HG03460 (cell line): ENCODE measurements around the gene FOXE3.
A peak's percentile ranks its signal among the peaks of the same experiment; 100 is the strongest.

Source experiments
- ATAC-seq: cut with Tn5 transposase; IDR thresholded peaks from one replicate; pipeline ENCODE4 v1.9.1; 2021; ENCODE audit not compliant: unreplicated experiment

Gene FOXE3

DNA sequence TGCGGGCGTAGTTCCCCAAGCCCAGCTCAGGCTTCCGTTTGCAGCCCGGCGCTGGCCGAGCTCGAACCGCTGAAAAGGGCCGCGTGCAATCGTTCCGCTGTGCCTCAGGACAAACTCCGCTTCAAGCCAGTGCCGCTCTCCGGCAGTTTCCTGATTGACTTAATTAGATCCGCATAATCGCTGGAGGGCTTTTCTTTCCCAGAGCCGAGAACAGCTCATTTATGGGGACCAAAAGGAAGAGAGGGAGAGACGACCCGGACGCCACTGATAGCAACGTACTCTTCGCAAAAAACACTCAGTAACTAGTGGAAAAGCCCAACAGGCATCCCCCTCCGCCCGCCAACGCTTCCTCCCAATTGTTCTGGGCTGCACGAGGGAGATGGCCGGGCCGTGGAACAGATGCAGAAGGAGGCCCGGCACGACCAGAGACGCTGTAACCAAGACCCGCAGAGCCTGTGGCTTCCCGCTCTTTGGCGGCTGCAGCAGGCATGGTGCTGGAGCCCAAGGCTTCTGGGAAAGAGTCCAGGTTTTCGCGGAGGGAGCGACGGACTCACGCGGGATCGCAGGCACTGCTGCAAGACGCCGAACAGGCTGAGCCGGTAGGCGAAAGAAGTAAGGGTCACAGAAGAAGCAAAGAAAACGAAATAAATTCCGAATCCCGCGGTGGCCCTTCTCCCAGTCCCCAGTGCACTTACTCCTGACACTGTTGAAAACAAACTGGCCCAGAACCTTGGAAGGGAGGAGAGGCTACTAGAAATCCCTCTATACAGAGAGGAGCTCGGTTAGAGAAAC lies 18.2 kb downstream of the FOXE3 start:
- ATAC-seq, result no peak

DNA sequence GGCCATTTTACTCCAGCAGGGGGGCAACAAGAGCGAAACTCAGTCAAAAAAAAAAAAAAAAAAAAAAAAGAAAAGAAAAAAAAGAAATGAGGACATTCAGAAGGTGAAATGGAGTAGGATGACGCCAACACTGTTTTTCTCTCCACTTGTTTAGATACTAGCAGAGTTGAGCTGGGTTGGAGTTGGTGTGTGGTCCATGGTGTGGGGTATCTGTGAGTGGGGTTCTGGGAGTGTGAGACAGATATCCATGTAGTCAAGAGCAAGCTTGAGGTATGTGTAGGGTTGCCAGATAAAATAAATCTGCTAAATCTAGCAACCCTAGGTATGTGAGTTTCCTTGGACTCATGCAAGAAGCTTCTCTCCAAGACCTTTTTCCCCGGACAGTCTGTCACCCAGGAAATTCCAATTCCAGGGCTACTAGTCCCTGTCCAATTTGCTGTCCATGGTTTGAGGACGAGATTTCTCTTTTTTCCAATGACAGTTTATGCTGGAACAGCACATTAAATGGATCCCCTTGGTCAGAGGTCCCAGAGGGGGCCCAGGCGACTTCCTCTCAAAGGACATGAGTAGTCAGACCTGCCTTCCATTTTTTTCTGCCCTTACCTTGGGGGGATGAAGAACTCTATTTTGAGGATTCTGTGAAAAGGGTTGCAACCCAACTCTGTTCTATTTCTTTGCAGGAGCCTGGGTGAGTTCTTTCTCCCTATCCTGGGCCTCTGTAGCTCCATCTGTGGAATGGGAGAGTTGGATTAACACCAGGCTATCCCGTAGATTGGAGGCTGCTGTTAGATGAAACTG lies 19.6 kb downstream of the FOXE3 start:
- ATAC-seq, result no peak

DNA sequence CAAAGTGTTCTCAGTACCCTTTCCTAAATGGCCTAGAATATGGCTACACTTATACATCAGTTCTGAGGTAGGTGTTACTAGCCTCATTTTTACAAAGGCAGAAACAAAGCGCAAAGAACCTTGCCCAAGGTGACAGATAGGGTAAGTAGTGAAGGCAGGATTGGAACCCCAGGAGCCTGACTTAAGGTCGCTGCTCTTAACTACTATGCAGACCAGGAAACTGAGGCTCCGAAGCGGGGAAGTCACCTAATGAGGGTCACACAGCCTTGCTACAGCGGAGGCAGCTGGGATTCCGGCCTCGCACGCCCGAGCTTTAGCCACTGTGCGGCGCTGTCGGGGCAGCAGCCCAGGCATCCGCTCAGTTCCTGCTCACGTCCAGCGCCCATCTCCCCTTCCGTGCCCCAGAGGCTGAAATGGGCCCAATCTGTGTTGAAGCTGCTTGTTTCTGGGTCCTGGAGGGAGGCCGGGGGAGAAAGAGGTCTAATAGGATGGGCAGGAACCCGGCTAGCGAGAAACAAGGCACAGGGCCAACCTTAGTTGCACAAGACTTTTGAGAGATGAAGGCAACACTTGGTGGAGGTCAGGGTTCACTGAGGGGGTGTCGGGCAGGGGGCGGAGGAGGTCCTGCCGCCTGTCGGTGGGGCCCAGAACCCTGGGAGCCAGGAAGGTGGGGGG lies 20.4 kb downstream of the FOXE3 start:
- peak; percentile 40 for ATAC-seq

DNA sequence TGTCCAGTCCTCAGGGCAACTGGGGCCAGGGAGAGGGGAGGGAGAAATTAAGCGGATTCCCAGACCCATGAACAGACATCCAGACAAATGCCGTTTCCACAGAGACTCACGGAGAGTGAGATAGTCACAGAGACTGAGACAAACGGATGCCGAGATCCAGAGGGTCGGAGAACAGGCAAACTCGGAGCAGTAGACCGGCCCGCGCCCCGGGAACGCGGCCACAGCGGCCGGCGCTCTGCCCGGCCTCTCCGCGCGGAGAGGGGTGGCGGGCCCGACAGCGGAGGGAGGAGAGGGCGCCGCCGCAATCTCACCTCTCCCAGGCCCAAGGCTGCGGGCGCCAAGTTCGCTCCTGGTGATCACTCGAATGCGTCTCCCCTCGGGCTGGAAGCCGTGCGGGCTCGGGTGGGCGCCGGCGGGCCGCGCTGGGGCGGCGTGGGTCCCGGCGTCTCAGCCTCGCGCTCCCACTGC lies 20.9 kb downstream of the FOXE3 start:
- ATAC-seq, result peak; percentile 10

DNA sequence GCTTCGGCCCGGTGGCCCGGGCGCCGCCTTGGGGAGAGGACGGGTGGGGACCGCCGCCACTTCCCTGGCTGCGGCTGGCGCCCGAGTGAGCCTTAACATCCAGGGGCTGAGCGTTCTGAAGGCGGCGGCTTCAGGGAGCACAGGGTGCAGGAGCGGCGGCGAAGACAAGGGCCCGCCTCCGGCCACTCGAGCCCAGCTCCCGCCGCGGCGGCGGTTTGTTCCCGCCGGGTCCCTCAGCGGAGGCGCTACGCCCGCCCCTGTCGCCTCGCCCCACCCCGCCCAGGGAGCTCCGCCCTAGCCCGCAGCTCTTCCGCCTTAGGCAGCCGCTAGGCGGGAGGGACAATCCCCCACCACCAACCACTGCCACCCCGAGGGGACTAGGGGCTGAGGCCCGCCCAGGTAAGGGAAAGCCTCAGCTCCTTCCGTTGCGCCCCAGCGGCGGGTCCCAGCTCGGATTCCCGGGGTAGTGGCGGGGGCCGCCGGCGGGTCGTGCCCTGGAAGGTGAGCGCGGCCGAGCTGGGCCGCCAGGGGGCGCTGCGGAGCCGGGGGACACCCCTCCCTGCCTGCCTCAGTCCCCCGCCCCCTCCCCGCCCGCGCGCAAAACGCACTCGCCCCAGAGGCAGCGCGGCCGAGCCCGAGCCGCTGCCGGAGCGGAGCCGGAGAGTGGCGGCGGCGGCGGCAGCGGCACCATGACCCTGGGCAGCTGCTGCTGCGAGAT lies 21.5 kb downstream of the FOXE3 start, which contains the start of gene FOXD2:
Gene FOXD2 (plus strand): TSS at position 598 of the 718 bp plus-strand sequence. CDS start 92 bp downstream, at position 690.
- peak; percentile 74 for ATAC-seq

DNA sequence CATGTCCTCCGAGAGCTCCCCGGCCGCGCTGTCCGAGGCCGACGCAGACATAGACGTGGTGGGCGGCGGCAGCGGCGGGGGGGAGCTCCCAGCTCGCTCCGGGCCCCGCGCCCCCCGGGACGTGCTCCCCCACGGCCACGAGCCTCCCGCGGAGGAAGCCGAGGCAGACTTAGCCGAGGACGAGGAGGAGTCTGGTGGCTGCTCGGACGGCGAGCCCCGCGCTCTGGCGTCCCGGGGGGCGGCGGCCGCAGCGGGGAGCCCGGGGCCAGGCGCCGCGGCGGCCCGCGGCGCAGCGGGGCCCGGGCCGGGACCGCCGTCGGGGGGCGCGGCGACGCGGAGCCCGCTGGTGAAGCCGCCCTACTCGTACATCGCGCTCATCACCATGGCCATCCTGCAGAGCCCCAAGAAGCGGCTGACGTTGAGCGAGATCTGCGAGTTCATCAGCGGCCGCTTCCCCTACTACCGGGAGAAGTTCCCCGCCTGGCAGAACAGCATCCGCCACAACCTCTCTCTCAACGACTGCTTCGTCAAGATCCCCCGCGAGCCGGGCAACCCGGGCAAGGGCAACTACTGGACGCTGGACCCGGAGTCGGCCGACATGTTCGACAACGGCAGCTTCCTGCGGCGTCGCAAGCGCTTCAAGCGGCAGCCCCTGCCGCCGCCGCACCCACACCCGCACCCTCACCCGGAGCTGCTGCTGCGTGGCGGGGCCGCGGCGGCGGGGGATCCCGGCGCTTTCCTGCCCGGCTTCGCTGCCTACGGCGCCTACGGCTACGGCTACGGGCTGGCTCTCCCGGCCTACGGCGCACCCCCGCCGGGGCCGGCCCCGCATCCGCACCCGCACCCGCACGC lies 22.3 kb downstream of the FOXE3 start:
- no peak for ATAC-seq

DNA sequence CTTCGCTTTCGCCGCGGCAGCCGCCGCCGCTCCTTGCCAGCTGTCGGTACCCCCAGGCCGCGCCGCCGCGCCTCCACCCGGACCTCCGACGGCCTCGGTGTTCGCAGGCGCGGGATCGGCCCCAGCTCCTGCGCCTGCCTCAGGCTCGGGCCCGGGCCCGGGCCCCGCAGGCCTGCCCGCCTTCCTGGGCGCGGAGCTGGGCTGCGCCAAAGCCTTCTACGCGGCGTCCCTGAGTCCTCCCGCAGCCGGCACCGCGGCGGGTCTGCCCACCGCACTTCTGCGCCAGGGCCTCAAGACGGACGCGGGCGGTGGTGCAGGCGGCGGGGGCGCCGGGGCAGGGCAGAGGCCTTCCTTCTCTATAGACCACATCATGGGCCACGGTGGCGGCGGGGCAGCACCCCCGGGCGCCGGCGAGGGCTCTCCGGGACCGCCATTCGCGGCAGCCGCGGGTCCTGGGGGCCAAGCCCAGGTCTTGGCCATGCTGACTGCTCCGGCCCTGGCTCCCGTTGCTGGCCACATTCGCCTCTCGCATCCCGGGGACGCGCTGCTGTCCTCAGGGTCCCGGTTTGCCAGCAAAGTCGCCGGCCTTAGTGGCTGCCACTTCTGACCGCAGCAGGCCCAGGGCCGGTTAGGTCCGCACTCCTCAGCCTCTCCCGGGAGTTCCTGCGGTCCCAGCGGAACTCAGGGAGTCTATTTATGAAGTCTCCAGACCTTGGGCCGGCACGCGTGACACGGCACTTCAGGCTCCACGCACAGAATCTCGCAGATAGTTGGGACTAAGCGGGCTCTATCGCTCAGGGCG lies 23.1 kb downstream of the FOXE3 start:
- ATAC-seq, result no peak

DNA sequence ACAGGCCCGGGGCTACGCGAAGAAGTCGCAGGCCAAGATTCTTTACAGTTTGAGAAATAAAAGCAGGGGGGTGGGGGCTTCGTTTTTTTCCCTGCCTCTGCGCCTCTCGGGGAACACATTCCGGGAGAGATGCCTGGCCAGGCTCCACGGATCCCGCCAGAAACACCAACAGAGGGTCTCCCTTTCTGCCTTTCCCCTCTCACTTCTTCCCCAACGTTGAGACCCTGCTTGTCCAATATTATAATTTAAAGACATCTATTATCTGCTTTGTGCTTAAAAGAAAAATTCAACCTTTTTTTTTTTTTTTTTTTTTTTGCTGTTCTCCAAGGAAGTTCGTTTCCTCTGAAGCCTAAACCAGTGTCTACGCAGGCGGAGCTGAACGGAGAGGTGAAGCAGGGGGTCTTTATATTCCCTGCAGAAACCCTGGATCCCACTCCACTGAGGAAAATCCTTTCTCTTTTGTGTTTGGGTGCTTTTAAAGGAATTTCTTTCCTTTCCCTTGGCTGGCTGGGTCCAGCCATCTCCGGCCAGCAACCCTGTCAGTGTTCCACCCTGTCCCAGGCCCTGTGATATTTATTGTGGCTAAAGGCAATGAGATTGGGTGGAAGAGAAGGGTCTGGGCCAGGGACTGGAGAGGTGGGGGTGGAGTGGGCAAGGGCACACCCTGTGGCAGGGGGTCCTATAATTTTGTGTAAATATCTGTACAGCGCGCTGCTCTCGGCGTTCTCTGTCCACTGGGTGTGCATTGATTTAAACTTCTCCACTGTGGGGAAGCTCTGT lies 23.9 kb downstream of the FOXE3 start:
- no peak for ATAC-seq

DNA sequence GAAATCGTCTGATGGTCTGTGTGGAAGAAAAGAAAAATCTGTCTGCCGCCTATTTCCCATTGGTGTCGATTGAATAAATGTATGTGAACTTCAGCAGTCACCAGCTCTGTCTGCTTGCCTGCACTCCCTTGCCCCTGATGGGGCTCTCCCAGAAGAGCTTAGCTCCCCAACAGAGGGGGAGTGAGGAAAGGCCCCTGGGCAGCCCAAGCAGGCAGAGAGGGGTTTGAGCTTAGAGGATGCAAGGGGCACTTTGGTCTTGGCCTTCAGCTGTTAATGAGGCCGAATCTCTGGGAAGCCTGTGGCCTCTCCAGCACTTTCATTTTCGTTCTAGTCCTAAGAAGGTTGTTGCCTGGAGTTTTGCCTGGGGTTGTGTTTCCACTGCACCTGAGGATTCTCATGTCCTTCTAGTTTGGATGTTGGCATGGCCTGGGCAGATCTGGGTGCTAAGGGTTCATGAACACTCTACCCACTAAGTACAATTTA lies 24.6 kb downstream of the FOXE3 start:
- no peak for ATAC-seq

DNA sequence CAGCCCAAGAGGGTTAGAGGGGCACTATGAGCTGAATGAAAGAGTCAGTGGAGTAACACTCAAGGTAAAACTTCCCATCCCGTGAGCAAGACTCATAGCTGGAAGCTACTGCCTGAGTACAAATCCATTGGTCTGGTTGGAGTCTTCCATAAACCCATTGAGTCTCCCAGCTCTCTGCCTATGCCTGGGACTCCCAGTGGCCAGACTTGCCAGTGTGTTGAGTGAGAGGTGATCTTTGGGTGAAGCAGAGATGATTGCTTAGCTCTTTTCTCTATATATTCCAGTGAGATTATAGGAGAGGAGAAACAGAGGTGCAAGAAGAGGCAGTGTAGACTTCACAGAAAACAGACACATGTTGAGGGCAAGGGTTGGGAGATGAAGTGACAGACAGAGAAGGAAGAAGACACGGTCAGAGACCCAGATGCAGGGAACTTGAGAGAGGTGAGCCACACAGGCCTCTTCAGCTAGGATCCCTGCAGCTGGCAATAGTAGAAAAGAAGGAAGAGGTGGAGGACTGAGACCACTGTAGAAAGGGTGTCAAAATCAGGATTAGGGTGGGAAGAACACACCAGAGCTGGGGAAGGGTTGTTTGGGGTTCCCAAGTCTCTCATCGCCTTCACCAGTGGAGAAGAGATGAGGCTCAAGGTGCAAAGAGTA lies 25.5 kb downstream of the FOXE3 start:
- no peak for ATAC-seq

DNA sequence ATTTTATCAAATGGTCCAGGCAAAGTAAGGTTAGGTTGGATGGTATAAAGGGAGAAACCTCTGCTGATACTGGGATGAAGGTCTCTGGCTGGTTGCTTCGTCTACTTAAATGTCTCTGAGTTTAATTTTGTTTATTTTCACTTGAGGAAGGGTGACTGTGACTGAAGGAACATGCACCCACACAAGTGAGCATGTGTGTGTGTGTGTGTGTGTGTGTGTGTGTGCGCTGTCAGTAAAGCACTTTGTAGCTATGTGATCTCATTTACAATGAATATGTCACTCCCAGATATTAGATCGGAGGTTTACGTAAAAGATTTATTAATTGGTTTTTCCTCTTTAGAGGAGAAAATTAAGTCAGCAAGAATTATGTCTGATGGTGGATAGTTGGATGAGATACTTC lies 26.1 kb downstream of the FOXE3 start:
- ATAC-seq, result no peak

DNA sequence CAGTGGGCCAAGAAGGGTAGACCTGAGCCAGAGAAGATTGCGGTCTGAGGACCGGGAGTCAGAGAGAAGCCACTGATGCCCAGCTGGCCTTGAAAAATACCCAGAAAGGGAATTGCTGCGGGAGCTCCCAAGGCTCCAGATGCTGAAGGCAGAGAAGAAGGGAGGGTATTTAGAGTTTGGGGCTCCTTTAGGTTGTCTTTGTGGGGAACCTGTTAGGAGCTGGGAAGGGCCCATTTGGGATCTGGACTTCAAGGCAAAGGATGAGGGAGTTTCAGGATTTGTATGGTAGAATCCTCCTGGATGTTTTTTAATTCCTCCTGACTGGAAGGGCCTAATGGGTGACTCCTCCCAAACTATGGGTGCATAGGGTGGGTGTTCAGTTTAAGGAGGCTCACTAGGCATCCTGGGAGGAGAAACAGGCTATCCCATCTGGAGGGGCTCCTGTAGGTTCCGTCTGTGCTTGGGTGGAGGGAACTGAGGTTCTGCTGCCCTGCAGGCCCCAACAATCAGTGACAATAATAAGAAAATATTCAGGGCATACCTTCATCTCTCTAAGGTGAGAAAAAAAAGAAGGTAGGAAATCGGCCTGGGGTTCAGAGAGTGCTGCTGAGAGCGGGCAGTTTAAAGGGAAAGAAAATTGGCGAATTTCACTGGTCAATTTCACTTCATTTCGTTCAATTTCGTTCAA lies 26.9 kb downstream of the FOXE3 start:
- no peak for ATAC-seq

DNA sequence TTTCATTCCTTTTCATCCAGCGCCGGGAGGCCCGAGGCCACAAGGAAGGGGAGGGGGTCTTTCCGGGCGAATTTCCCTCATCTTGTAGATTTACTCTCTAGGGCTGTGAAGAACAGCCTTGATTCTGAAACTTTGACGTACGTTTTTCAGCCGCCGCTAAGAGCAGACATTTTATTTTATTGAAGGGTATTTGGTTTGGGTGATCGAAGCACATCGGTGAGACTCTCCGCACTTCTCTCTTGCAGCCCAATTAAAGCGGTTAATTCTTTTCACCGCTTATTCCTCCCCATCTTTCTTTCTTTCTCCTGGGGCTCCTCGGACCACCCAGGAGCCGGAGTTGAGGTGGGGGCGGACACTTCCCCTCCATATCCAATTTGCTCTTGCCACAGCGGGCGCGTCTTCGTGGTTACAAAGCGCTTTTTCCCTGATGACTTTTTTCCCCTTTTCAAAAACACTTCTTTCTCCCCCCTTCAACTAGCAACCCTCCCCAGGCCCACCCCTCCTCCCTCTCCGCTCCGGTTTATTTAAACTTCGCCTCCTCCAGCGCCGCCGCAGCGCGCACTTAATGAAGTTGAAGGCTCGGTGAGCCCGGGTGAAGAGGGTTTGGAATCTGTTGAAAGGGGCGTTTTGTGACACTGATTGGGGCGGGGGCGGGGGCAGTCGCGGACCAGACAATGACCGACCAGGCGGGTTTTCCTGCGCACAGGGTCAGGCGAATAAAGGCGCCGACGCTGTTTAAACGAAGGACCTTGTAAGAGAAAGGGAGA lies 27.6 kb downstream of the FOXE3 start:
- no peak for ATAC-seq

DNA sequence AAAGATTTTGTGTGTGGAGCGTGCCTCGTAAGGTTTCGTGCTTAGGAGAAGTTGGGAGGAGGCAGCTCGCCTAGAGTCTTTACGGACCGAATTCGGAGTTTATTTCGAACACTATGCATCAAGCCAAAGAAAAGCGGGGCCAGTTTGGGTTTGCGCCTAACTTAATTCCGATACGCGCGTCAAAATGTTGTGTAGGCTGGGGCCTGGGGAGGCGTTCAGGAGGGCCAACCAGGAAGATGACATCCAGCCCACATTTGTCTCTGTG lies 28.1 kb downstream of the FOXE3 start:
- no peak for ATAC-seq

DNA sequence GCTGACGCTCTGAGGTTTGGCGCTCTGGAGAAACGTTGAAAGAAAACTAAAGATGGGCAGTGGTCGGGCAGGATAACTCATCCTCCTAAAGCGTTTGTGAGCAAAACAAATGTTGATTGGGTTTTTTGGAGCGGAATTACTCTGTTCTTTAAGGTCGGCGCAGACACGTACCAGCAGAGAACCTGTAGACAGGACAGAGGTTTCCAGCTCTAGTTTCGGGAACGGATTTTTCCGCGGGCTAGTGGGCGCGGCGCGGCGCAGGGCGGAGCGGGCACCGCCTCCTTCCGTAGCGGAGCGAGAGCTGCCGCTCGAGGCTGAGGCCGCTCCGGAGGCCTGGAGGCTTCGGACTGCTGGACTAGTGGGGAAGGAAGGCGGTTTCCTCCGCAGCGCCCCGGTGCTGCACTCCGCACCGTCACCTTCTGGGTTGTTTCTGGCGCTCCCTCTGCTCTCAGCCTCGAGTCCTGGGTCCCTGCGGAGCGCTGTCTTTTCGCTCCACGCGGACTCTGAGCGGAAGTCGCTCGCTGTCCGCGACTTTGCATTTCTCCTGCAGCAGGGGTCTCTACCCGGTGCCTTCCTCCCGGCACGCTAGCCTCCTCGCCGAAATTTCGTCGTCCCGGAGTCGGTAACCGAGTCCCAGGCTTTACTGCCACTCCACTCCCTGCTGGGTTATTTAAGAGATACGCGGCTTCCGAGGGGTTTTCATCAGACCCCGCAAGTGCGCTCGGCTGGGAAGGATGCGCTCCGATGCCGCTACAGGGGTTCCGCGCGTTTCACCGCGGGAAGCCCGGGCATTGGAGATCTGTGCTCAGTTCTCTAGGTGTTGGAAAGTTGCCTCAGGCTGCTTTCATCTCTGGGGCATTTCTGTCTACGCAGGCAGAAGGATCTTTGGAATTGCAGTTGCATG lies 28.7 kb downstream of the FOXE3 start:
- no peak for ATAC-seq
